ENCODE measurements around the gene KCNE1. TPM values are rescaled to one million over a fixed set of nuclear protein-coding genes. Genes with fewer than 3 reads are reported as not detected.

KCNE1 gene
- polyA plus RNA-seq, 2 of the 4 experiments (the other 2 are of a cell fraction): 0.17 TPM; not detected in 1

- no peak for TF ChIP-seq ATOH8 (CRISPR knock-in tag; IDR thresholded peaks at IDR 0.05; ENCODE audit: low read depth)
- TF ChIP-seq USF2 (IDR thresholded peaks at IDR 0.05): no peak
- no peak for TF ChIP-seq JUNB (IDR thresholded peaks at IDR 0.05)
- no peak for TF ChIP-seq GATA3 (IDR thresholded peaks at IDR 0.05; ENCODE audit: borderline replicate concordance)
- no peak for TF ChIP-seq FOSL2 (IDR thresholded peaks at IDR 0.05)
- TF ChIP-seq FOSL2 (CRISPR knock-in tag; IDR thresholded peaks at IDR 0.05): no peak
- TF ChIP-seq EP300 (IDR thresholded peaks at IDR 0.05): no peak
- no peak for TF ChIP-seq CBX2 (IDR thresholded peaks at IDR 0.05; ENCODE audit: borderline replicate concordance, low read depth)
- TF ChIP-seq E2F6 (IDR thresholded peaks at IDR 0.05; ENCODE audit: borderline replicate concordance, low read depth): no peak
- no peak for TF ChIP-seq HDAC2 (IDR thresholded peaks at IDR 0.05)
- TF ChIP-seq CHD4 (IDR thresholded peaks at IDR 0.05; ENCODE audit: borderline replicate concordance): no peak
- no peak for TF ChIP-seq TP53 (CRISPR knock-in tag; IDR thresholded peaks at IDR 0.05)
Observed at GRCh38 chr21:34552360-34553098, 40.5 kb upstream of the KCNE1 start (continued).

GRCh38 chr21:34550182-34550799 is 38.3 kb upstream of the KCNE1 start:
- Histone ChIP-seq H3K4me3 (no peak overlapping the region), H3K9me3 (no peaks in the 10 kb centered on the region), H3K4me1 (peaks cover 8% of the 10 kb centered on the region), H3K4me2 (no peak overlapping the region), H3K27ac (no peak overlapping the region)
- ChIA-PET POLR2A (no interaction called here), CTCF (no interaction called here)
- FAIRE-seq: no peak
- no peak for DNase-seq (ENCODE audit: low read depth in 1 of 2, low spot score in 1 of 2)
- WGBS (ENCODE audit: missing lambda C conversion rate): 81% methylated on average over 2 of the region's 2 CpGs
- TF ChIP-seq POLR2AphosphoS2 (conservative IDR thresholded peaks at IDR 0.05; ENCODE audit: low read length): no peak
- no peak for TF ChIP-seq PBX3 (IDR thresholded peaks at IDR 0.05)
- no peak for TF ChIP-seq HEYL (CRISPR knock-in tag; IDR thresholded peaks at IDR 0.05)
- no peak for TF ChIP-seq SREBF2 (IDR thresholded peaks at IDR 0.05)
- no peak for TF ChIP-seq HDAC2 (IDR thresholded peaks at IDR 0.05)
- TF ChIP-seq CBX8 (IDR thresholded peaks at IDR 0.05): no peak
- no peak for TF ChIP-seq BCL3 (IDR thresholded peaks at IDR 0.05)
- no peak for TF ChIP-seq RARB (CRISPR knock-in tag; IDR thresholded peaks at IDR 0.05)
- TF ChIP-seq NFE2L2 (conservative IDR thresholded peaks at IDR 0.05; ENCODE audit: low read length): no peak
- no peak for TF ChIP-seq USF2 (IDR thresholded peaks at IDR 0.05)
- TF ChIP-seq SMC3 (IDR thresholded peaks at IDR 0.05): no peak
- TF ChIP-seq E2F6 (IDR thresholded peaks at IDR 0.05; ENCODE audit: borderline replicate concordance, low read depth): no peak
- no peak for TF ChIP-seq JUN (IDR thresholded peaks at IDR 0.05)
- TF ChIP-seq MYC (IDR thresholded peaks at IDR 0.05; ENCODE audit: borderline replicate concordance, low read length): no peak
- TF ChIP-seq TP53 (CRISPR knock-in tag; IDR thresholded peaks at IDR 0.05): no peak
- TF ChIP-seq HES2 (IDR thresholded peaks at IDR 0.05): no peak
- TF ChIP-seq NPAS2 (CRISPR knock-in tag; IDR thresholded peaks at IDR 0.05; ENCODE audit: borderline replicate concordance): no peak
- no peak for TF ChIP-seq FOSL2 (IDR thresholded peaks at IDR 0.05)
- no peak for TF ChIP-seq FOSL2 (CRISPR knock-in tag; IDR thresholded peaks at IDR 0.05)
- no peak for ATAC-seq

All from A549 (cell line).